A673 (cell line): Measurements from ENCODE around the gene PLA2G6. TPM values are rescaled to one million over a fixed set of nuclear protein-coding genes. Genes with fewer than 3 reads are reported as not detected.
A peak's percentile ranks its signal among the peaks of the same experiment; 100 is the strongest.

Experiments used
- BruUV-seq: library from RNA; stranded (reverse); fragments of 400-500 nt; replicated peaks from 2 replicates; lab custom pipeline; 2021; lab: Mats Ljungman, UMichigan
- CTCF ChIA-PET: fragments of 300-600 bp; sonication (Branson Sonifier 250); formaldehyde crosslinking; loops from one replicate; lab custom pipeline; 2022; ENCODE audit warnings: antibody characterized with exemption; lab: Charles Lee
- POLR2A ChIA-PET: fragments of 300-600 bp; sonication (Branson Sonifier 250); formaldehyde crosslinking; loops from one replicate; lab custom pipeline; 2022; ENCODE audit warnings: antibody characterized with exemption; ENCODE audit not compliant: low non-redundant PET; lab: Charles Lee
- DNase-seq: peaks from one replicate; pipeline ENCODE4 v3.0.0-alpha.2; 2015; ENCODE audit warnings: low spot score
- H3K27ac ChIP-seq: fragments of 200-600 bp; sonication (generic); 2 replicates; pipeline ENCODE4 v1.5.1; 2016; ENCODE audit warnings: mixed run types, low read depth, mild to moderate bottlenecking, mixed read lengths, antibody characterized with exemption, low read length; ENCODE audit not compliant: poor library complexity, severe bottlenecking
- H3K27me3 ChIP-seq: fragments of 200-600 bp; sonication (generic); replicated peaks from 2 replicates; pipeline ENCODE4 v1.6.1; 2017; ENCODE audit warnings: mixed run types, low read depth, mild to moderate bottlenecking, mixed read lengths, antibody characterized with exemption, low read length; ENCODE audit not compliant: insufficient read depth, poor library complexity
- H3K36me3 ChIP-seq: fragments of 200-600 bp; sonication (generic); 2 replicates; pipeline ENCODE4 v1.6.1; 2016; ENCODE audit warnings: mixed run types, mild to moderate bottlenecking, mixed read lengths, antibody characterized with exemption, low read length; ENCODE audit not compliant: insufficient read depth, poor library complexity, severe bottlenecking
- H3K4me1 ChIP-seq: fragments of 200-600 bp; sonication (generic); 2 replicates; pipeline ENCODE4 v1.6.1; 2017; ENCODE audit warnings: mixed run types, mild to moderate bottlenecking, mixed read lengths, antibody characterized with exemption, low read length; ENCODE audit not compliant: insufficient read depth, poor library complexity, severe bottlenecking
- H3K4me3 ChIP-seq: fragments of 200-600 bp; sonication (generic); 2 replicates; pipeline ENCODE4 v1.5.1; 2016; ENCODE audit warnings: low read depth, mixed run types, mild to moderate bottlenecking, mixed read lengths, low read length; ENCODE audit not compliant: poor library complexity, severe bottlenecking
- H3K9me3 ChIP-seq: fragments of 200-600 bp; sonication (generic); 2 replicates; pipeline ENCODE4 v1.6.1; 2016; ENCODE audit warnings: mixed run types, low read depth, mild to moderate bottlenecking, mixed read lengths, antibody characterized with exemption, low read length; ENCODE audit not compliant: poor library complexity, severe bottlenecking
- EZH2 ChIP-seq: fragments of 200-600 bp; sonication (generic); IDR thresholded peaks from 2 replicates; pipeline ENCODE4 v1.6.1; 2017; ENCODE audit warnings: borderline replicate concordance, low read depth, mild to moderate bottlenecking, mixed read lengths, antibody characterized with exemption, low read length; ENCODE audit not compliant: poor library complexity, severe bottlenecking
- intact Hi-C: fragments of 100-400 bp; cut with micrococcal nuclease; formaldehyde crosslinking; loops from one replicate; pipeline ENCODE4 v1.10.0; 2022; ENCODE audit not compliant: unreplicated experiment
- total RNA-seq: library from RNA; stranded (reverse); gene quantifications from 2 replicates; pipeline ENCODE4 v1.2.3, GENCODE V29; 2021
- TF ChIP-seq, protein P1 (sequence below): fragments of 300-800, 200-600 bp; sonication (generic); conservative IDR thresholded peaks from 2 replicates; pipeline ENCODE4 v1.5.1; 2017; ENCODE audit warnings: low read depth, mild to moderate bottlenecking, antibody characterized with exemption, low read length, moderate library complexity, mixed read lengths

PLA2G6 gene
- total RNA-seq, 1 experiment from 2014 or later, result 31.8 TPM

DNA sequence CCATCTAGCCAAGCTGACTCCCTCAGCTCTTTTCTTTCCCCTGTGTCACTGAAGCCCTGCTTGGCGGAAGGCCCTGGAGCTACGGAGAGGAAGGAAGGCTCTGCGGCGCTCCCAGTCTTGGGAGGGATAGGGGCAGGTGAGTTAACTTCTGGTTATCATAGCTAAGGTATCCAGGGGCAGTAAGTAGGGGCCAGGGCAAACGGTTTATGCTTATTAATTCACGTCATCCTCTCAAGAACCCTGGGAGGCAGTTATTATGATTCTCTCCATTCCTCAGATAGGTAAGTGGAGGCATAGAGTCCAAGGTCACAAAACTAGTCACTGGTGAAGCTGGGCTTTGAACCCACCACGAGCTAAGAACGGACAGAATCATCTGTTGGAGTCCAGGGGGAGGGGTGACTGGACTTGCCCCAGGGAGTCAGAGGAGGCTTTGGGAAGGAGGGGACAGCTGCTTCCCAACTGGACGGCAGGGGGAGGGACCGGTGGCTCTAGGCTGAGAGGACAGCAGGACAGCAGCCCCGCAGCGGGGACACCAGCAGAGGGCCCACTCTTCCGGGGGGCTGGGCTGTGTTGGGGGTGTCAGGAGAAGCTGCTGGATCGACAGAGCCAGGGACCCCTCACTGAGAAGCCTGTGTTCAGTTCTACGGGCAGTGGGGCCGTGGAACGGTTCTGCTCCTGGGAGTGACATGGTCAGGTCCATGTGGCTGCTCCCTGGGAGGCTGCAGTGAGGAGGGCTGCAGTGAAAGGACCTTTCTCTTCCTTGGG lies 74.6 kb downstream of the PLA2G6 start:
- TF ChIP-seq, protein P1, sequence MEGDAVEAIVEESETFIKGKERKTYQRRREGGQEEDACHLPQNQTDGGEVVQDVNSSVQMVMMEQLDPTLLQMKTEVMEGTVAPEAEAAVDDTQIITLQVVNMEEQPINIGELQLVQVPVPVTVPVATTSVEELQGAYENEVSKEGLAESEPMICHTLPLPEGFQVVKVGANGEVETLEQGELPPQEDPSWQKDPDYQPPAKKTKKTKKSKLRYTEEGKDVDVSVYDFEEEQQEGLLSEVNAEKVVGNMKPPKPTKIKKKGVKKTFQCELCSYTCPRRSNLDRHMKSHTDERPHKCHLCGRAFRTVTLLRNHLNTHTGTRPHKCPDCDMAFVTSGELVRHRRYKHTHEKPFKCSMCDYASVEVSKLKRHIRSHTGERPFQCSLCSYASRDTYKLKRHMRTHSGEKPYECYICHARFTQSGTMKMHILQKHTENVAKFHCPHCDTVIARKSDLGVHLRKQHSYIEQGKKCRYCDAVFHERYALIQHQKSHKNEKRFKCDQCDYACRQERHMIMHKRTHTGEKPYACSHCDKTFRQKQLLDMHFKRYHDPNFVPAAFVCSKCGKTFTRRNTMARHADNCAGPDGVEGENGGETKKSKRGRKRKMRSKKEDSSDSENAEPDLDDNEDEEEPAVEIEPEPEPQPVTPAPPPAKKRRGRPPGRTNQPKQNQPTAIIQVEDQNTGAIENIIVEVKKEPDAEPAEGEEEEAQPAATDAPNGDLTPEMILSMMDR, result no peak
- no peak for TF ChIP-seq EZH2
- intact Hi-C loops, result no loop called here
- ChIA-PET CTCF (no interaction called here), POLR2A (no interaction called here)
- H3K4me3 ChIP-seq, result no peak overlapping the region
- H3K36me3 ChIP-seq, result no peaks in the 10 kb centered on the region
- no peak for DNase-seq
- H3K27me3 ChIP-seq, result no peaks in the 10 kb centered on the region
- no peaks in the 10 kb centered on the region for H3K4me1 ChIP-seq
- no peaks in the 10 kb centered on the region for H3K9me3 ChIP-seq
- no peak overlapping the region for H3K27ac ChIP-seq
- no TSS peak for BruUV-seq

DNA sequence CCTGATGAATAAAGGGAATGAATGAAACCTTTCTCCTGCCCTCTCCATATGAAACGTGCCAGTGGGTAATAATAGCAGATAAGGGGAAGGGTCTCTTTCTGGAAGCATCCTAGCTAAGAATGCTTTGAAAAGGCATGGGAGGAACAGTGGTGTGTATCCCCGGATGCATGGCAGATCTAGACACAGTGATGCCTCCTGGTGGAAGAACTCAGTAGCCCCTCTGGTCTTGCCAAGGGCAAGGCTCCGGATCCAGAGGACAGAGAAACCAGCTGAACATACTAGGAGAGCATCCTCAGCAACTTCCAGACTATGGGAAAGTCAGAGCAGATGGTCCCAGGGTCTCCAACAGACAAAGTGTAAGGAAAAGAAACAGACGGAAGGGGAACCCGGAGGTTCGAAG lies 77.5 kb downstream of the PLA2G6 start:
- CTCF ChIA-PET, result interaction anchor here (0.9 to 1.0 kb wide), 2 partner anchors 12 to 52 kb away, joined by 10 read pairs; no protein-coding TSS in a partner anchor
- H3K4me1 ChIP-seq, result no peaks in the 10 kb centered on the region
- POLR2A ChIA-PET, result interaction anchor here (0.6 kb wide), 1 partner anchor 15 kb away, joined by 3 read pairs; no protein-coding TSS in a partner anchor

DNA sequence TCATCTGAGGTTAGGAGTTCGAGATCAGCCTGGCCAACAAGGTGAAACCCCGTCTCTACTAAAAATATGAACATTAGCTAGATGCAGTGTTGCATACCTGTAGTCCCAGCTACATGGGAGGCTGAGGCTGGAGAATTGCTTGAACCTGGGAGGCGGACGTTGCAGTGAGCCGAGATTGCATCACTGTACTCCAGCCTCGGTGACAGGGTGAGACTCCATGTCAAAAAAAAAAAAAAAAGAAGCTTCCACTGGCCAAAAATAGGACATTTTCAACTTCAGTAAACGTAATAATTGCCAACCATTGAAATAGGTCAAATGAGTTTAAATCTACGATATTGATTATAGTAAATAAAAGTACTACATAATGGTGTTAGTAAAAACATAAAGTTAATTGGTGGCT lies 78.0 kb downstream of the PLA2G6 start:
- CTCF ChIA-PET, result interaction anchor here (0.9 to 1.0 kb wide), 2 partner anchors 11 to 51 kb away, joined by 10 read pairs; no protein-coding TSS in a partner anchor
- POLR2A ChIA-PET, result interaction anchor here (0.6 kb wide), 1 partner anchor 15 kb away, joined by 3 read pairs; no protein-coding TSS in a partner anchor

More for the DNA sequence above, 77.5 kb downstream of the PLA2G6 start:
- TF ChIP-seq EZH2, result no peak
- TF ChIP-seq, protein P1, result 0 out of 2 replicates have a peak, but pooled peaks have one; percentile 26
- Histone ChIP-seq H3K36me3 (no peaks in the 10 kb centered on the region), H3K9me3 (no peaks in the 10 kb centered on the region), H3K27me3 (no peaks in the 10 kb centered on the region), H3K4me3 (no peak overlapping the region), H3K27ac (no peak overlapping the region)
- intact Hi-C loops, result no loop called here
- DNase-seq, result no peak
- no TSS peak for BruUV-seq

More for the DNA sequence above, 78.0 kb downstream of the PLA2G6 start:
- Histone ChIP-seq H3K36me3 (no peaks in the 10 kb centered on the region), H3K27ac (no peak overlapping the region), H3K4me3 (no peak overlapping the region), H3K9me3 (no peaks in the 10 kb centered on the region), H3K27me3 (no peaks in the 10 kb centered on the region), H3K4me1 (no peaks in the 10 kb centered on the region)
- no TSS peak for BruUV-seq
- TF ChIP-seq, protein P1, result no peak
- no peak for TF ChIP-seq EZH2
- intact Hi-C loops, result no loop called here
- no peak for DNase-seq
